ENCODE data around the gene C12orf43.

Gene C12orf43

GRCh38 chr12:120998435-120998834 lies 17.9 kb downstream of the C12orf43 start:
- no peak for DNase-seq

GRCh38 chr12:120997448-120997847 lies 18.8 kb downstream of the C12orf43 start:
- DNase-seq, result no peak

- no peak for DNase-seq
These were observed 20.0 kb downstream of the C12orf43 start for GRCh38 chr12:120996133-120996746.

GRCh38 chr12:120994589-120995337 lies 21.5 kb downstream of the C12orf43 start:
- DNase-seq, result no peak

GRCh38 chr12:120994059-120994458 lies 22.2 kb downstream of the C12orf43 start:
- DNase-seq, result no peak

- DNase-seq, result no peak
These were observed 22.8 kb downstream of the C12orf43 start for GRCh38 chr12:120993496-120993895.

GRCh38 chr12:120992989-120993388 lies 23.3 kb downstream of the C12orf43 start:
- DNase-seq, result no peak

- no peak for DNase-seq
These were observed 24.3 kb downstream of the C12orf43 start for GRCh38 chr12:120991965-120992364.

- DNase-seq, result no peak
These were observed 25.7 kb downstream of the C12orf43 start for GRCh38 chr12:120990487-120991055.

GRCh38 chr12:120989687-120990086 lies 26.6 kb downstream of the C12orf43 start:
- no peak for DNase-seq

GRCh38 chr12:120988658-120989057 lies 27.6 kb downstream of the C12orf43 start:
- no peak for DNase-seq

GRCh38 chr12:120988234-120988633 lies 28.1 kb downstream of the C12orf43 start:
- no peak for DNase-seq

GRCh38 chr12:120984351-120984898 lies 31.9 kb downstream of the C12orf43 start:
- DNase-seq, result no peak

- DNase-seq, result no peak
These were observed 32.5 kb downstream of the C12orf43 start for GRCh38 chr12:120983759-120984158.

GRCh38 chr12:120982659-120983058 lies 33.6 kb downstream of the C12orf43 start:
- no peak for DNase-seq

GRCh38 chr12:120981407-120981941 lies 34.8 kb downstream of the C12orf43 start:
- no peak for DNase-seq

- DNase-seq, result no peak
These were observed 35.4 kb downstream of the C12orf43 start for GRCh38 chr12:120980800-120981368.

- DNase-seq, result no peak
These were observed 36.2 kb downstream of the C12orf43 start for GRCh38 chr12:120979862-120980696.

- DNase-seq, result no peak
These were observed 36.9 kb downstream of the C12orf43 start for GRCh38 chr12:120979220-120979861.

- DNase-seq, result no peak
These were observed 37.7 kb downstream of the C12orf43 start, which contains the start of gene HNF1A for GRCh38 chr12:120978296-120979219. Gene HNF1A, plus strand, starts transcription at chr12:120978543. Its CDS starts 226 bp downstream, at chr12:120978769.
